K562 (cell line): ENCODE measurements around the gene AAGAB. TPM values are rescaled to one million over a fixed set of nuclear protein-coding genes. Genes with fewer than 3 reads are reported as not detected.

ENCODE experiments used
- CC2D1A ChIP-seq: fragments of 450-650 bp; IDR thresholded peaks from 2 replicates; pipeline ENCODE4 v1.6.1; 2017; ENCODE audit warnings: mild to moderate bottlenecking
- CEBPB ChIP-seq: fragments of 450-650 bp; IDR thresholded peaks from 2 replicates; pipeline ENCODE4 v1.6.1; 2016; ENCODE audit warnings: missing genetic modification characterization, missing compliant biosample characterization
- DIDO1 ChIP-seq: fragments of 450-650 bp; IDR thresholded peaks from 2 replicates; pipeline ENCODE4 v1.6.1; 2016; ENCODE audit warnings: low read depth, missing biosample characterization, missing genetic modification characterization
- EP300 ChIP-seq: IDR thresholded peaks from 2 replicates; pipeline ENCODE4 v1.6.1; 2012; ENCODE audit warnings: low read length, improper control_type of control experiment
- FOXK2 ChIP-seq, 2 experiments: fragments of 450-650 bp; IDR thresholded peaks in 1 of 2; conservative IDR thresholded peaks in 1 of 2; 2 replicates each; pipeline ENCODE4 v1.6.1; 2016; ENCODE audit warnings: low read depth in 2 of 2, mild to moderate bottlenecking in 1 of 2
- HES1 ChIP-seq: fragments of 450-650 bp; IDR thresholded peaks from 2 replicates; pipeline ENCODE4 v1.6.1; 2016; ENCODE audit warnings: low read depth, mild to moderate bottlenecking, moderate library complexity
- HEY1 ChIP-seq: fragments of 250-450 bp; sonication (Bioruptor Pico); IDR thresholded peaks from 2 replicates; pipeline ENCODE4 v1.5.0; 2020; ENCODE audit warnings: mild to moderate bottlenecking, moderate library complexity, borderline replicate concordance
- ILF3 ChIP-seq: fragments of 450-650 bp; IDR thresholded peaks from 2 replicates; pipeline ENCODE4 v1.6.1; 2018; ENCODE audit warnings: antibody characterized with exemption, mild to moderate bottlenecking, moderate library complexity, borderline replicate concordance
- KDM2B ChIP-seq: fragments of 250-450 bp; sonication (Bioruptor Pico); IDR thresholded peaks from 2 replicates; pipeline ENCODE4 v1.8.0; 2021; ENCODE audit warnings: mild to moderate bottlenecking, moderate library complexity
- KLF6 ChIP-seq: fragments of 250-450 bp; sonication (Bioruptor Pico); IDR thresholded peaks from 2 replicates; pipeline ENCODE4 v1.4.0; 2020; ENCODE audit warnings: mild to moderate bottlenecking, moderate library complexity, borderline replicate concordance
- LEF1 ChIP-seq: fragments of 450-650 bp; IDR thresholded peaks from 2 replicates; pipeline ENCODE4 v1.6.1; 2016; ENCODE audit warnings: mild to moderate bottlenecking
- MAFF ChIP-seq: IDR thresholded peaks from 2 replicates; pipeline ENCODE4 v1.6.1; 2012; ENCODE audit warnings: low read length, improper control_type of control experiment
- MTF1 ChIP-seq: fragments of 250-450 bp; sonication (Bioruptor Pico); IDR thresholded peaks from 2 replicates; pipeline ENCODE4 v1.9.0; 2021; ENCODE audit warnings: moderate library complexity, mild to moderate bottlenecking, inconsistent platforms, borderline replicate concordance
- NEUROD1 ChIP-seq: fragments of 150-350 bp; IDR thresholded peaks from 2 replicates; pipeline ENCODE4 v1.6.1; 2014; ENCODE audit warnings: borderline replicate concordance, low read length, low read depth; ENCODE audit not compliant: partially characterized antibody
- PTBP1 ChIP-seq: fragments of 200-400 bp; formaldehyde crosslinking; IDR thresholded peaks from 2 replicates; pipeline ENCODE4 v1.6.1; 2017; ENCODE audit warnings: low read depth, low read length
- YBX1 ChIP-seq: fragments of 450-650 bp; IDR thresholded peaks from 2 replicates; pipeline ENCODE4 v1.7.1; 2016; ENCODE audit warnings: mild to moderate bottlenecking
- ZNF146 ChIP-seq: IDR thresholded peaks from one replicate; pipeline ENCODE4 v1.6.1; 2018; ENCODE audit warnings: missing compliant biosample characterization; ENCODE audit not compliant: unreplicated experiment
- ZNF41 ChIP-seq: fragments of 250-450 bp; sonication (Bioruptor Pico); conservative IDR thresholded peaks from 2 replicates; pipeline ENCODE4 v1.4.0; 2020; ENCODE audit warnings: mild to moderate bottlenecking
- ZNF561 ChIP-seq: fragments of 450-650 bp; formaldehyde crosslinking; conservative IDR thresholded peaks from 2 replicates; pipeline ENCODE4 v1.4.0; 2020; ENCODE audit warnings: mild to moderate bottlenecking, moderate library complexity
- ZNF830 ChIP-seq: fragments of 250-450 bp; sonication (Bioruptor Pico); IDR thresholded peaks from 2 replicates; pipeline ENCODE4 v1.5.0; 2021; ENCODE audit warnings: mild to moderate bottlenecking
- ZSCAN32 ChIP-seq: fragments of 450-650 bp; formaldehyde crosslinking; IDR thresholded peaks from 2 replicates; pipeline ENCODE4 v1.4.0; 2020; ENCODE audit warnings: mild to moderate bottlenecking, moderate library complexity
- polyA plus RNA-seq, 8 experiments: library from polyadenylated mRNA; depleted of rRNA in 4 of 8; stranded (reverse) in 5 of 8; unstranded in 3 of 8; fragments of >200 nt; fragmentation: Nextera tagmentation in 2 of 8; fragmentation: Illumina TruSeq in 1 of 8; extraction: Ambion mirVana in 2 of 8; extraction: Trizol in 1 of 8; gene quantifications; 2 replicates each; pipeline versions ENCODE4 v1.2.1 to v1.2.3, GENCODE V29; 2011 to 2014; ENCODE audit warnings: inconsistent platforms in 1 of 8, missing spikeins in 1 of 8
- total RNA-seq, 7 experiments: library from RNA; depleted of rRNA in 6 of 7; stranded (reverse); fragments of >200 nt in 6 of 7; fragmentation: Illumina TruSeq in 2 of 7; extraction: Trizol in 2 of 7; gene quantifications; 2 replicates each; pipeline versions ENCODE4 v1.2.1 to v1.2.3, GENCODE V29; 2011 to 2021; ENCODE audit warnings: low replicate concordance in 1 of 7
- TF ChIP-seq, protein P1 (sequence below): fragments of 250-450 bp; sonication (Bioruptor Pico); IDR thresholded peaks from 2 replicates; pipeline ENCODE4 v1.8.0; 2022; ENCODE audit warnings: moderate library complexity, mild to moderate bottlenecking, inconsistent platforms
- TF ChIP-seq, protein P2 (sequence below): sonication (generic); formaldehyde crosslinking; IDR thresholded peaks from 2 replicates; pipeline ENCODE4 v1.8.1; 2023; ENCODE audit warnings: mild to moderate bottlenecking, missing genetic modification reagents
- TF ChIP-seq, protein P3 (sequence below): fragments of 250-450 bp; sonication (Bioruptor Pico); IDR thresholded peaks from 2 replicates; pipeline ENCODE4 v1.5.0; 2020; ENCODE audit warnings: mild to moderate bottlenecking

Gene AAGAB
- total and polyA plus RNA-seq, 9 of the 15 experiments (the other 6 are each of a cell fraction or from before 2014, with no cell fraction given), result 17.8 to 109 (median 58.3) TPM

GRCh38 chr15:67178569-67179210, 75.8 kb downstream of the AAGAB start (continued):
- TF ChIP-seq KLF6 (CRISPR knock-in tag), result no peak
- no peak for TF ChIP-seq KDM2B (CRISPR knock-in tag)
- TF ChIP-seq FOXK2 (conservative IDR thresholded peaks at IDR 0.05 in 1 of 2, IDR thresholded peaks at IDR 0.05 in 1 of 2; ENCODE audit: low read depth in 2 of 2), result peak; percentile 39 to 63; a peak in 2 of 4 replicates
- TF ChIP-seq HEY1, result no peak
- TF ChIP-seq EP300, result peak; percentile 74
- TF ChIP-seq ZNF146, result no peak
- peak; percentile 79 for TF ChIP-seq HES1
- TF ChIP-seq ILF3, result no peak
- TF ChIP-seq ZNF830 (CRISPR knock-in tag), result no peak
- no peak for TF ChIP-seq CC2D1A
- TF ChIP-seq DIDO1, result no peak
- TF ChIP-seq ZNF41 (CRISPR knock-in tag), result no peak
- TF ChIP-seq, protein P1, sequence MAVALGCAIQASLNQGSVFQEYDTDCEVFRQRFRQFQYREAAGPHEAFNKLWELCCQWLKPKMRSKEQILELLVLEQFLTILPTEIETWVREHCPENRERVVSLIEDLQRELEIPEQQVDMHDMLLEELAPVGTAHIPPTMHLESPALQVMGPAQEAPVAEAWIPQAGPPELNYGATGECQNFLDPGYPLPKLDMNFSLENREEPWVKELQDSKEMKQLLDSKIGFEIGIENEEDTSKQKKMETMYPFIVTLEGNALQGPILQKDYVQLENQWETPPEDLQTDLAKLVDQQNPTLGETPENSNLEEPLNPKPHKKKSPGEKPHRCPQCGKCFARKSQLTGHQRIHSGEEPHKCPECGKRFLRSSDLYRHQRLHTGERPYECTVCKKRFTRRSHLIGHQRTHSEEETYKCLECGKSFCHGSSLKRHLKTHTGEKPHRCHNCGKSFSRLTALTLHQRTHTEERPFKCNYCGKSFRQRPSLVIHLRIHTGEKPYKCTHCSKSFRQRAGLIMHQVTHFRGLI (CRISPR knock-in tag), result no peak
- TF ChIP-seq CEBPB, result no peak
- peak; percentile 41; the same call in 1 of the 2 replicates for TF ChIP-seq LEF1
- no peak for TF ChIP-seq MTF1 (CRISPR knock-in tag)
- no peak for TF ChIP-seq YBX1
- TF ChIP-seq PTBP1, result no peak
- TF ChIP-seq ZNF561 (CRISPR knock-in tag), result no peak
- TF ChIP-seq, protein P2, sequence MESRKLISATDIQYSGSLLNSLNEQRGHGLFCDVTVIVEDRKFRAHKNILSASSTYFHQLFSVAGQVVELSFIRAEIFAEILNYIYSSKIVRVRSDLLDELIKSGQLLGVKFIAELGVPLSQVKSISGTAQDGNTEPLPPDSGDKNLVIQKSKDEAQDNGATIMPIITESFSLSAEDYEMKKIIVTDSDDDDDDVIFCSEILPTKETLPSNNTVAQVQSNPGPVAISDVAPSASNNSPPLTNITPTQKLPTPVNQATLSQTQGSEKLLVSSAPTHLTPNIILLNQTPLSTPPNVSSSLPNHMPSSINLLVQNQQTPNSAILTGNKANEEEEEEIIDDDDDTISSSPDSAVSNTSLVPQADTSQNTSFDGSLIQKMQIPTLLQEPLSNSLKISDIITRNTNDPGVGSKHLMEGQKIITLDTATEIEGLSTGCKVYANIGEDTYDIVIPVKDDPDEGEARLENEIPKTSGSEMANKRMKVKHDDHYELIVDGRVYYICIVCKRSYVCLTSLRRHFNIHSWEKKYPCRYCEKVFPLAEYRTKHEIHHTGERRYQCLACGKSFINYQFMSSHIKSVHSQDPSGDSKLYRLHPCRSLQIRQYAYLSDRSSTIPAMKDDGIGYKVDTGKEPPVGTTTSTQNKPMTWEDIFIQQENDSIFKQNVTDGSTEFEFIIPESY (CRISPR knock-in tag), result no peak
- TF ChIP-seq, protein P3, sequence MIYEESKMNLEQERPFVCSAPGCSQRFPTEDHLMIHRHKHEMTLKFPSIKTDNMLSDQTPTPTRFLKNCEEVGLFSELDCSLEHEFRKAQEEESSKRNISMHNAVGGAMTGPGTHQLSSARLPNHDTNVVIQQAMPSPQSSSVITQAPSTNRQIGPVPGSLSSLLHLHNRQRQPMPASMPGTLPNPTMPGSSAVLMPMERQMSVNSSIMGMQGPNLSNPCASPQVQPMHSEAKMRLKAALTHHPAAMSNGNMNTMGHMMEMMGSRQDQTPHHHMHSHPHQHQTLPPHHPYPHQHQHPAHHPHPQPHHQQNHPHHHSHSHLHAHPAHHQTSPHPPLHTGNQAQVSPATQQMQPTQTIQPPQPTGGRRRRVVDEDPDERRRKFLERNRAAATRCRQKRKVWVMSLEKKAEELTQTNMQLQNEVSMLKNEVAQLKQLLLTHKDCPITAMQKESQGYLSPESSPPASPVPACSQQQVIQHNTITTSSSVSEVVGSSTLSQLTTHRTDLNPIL, result no peak
- TF ChIP-seq NEUROD1, result no peak
- no peak for TF ChIP-seq MAFF
- TF ChIP-seq ZSCAN32 (CRISPR knock-in tag), result no peak
